ENCODE measurements around the gene ALOX15.

ALOX15 gene

DNA sequence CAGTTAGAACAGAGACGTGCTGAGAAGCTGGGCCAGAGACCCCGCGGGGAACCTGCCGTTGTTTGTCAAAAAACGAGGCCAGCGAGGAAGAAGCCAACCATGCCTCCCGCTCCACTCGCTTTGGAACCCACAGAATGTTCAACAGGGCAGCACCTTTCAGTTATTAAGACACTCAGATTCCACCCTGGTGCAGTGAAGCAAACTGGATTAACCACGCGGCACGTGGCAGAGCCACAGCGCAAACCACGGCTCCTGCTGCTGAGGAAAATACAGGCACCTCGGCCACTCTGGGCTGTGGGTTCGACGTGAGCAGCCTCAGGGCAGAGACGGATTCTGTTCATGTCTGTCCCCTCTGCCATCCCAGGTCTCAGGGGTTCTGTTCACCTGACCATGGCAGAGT is 24.4 kb downstream of the ALOX15 start:
- Histone ChIP-seq H3K27me3 (no peaks in the 10 kb centered on the region), H3K4me1 (no peaks in the 10 kb centered on the region), H3K9me3 (no peaks in the 10 kb centered on the region), H3K4me3 (ENCODE audit: low read depth, low read length) (no peak overlapping the region), H3K36me3 (no peaks in the 10 kb centered on the region)
- DNase-seq, result no peak
- no peak for TF ChIP-seq CTCF (IDR thresholded peaks at IDR 0.05; ENCODE audit: low read depth, low read length)

- no peaks in the 10 kb centered on the region for H3K4me1 ChIP-seq
- H3K9me3 ChIP-seq, result no peaks in the 10 kb centered on the region
- no peak for TF ChIP-seq CTCF (IDR thresholded peaks at IDR 0.05; ENCODE audit: low read depth, low read length)
- no peak for DNase-seq
- no peak overlapping the region for H3K4me3 ChIP-seq (ENCODE audit: low read depth, low read length)
- H3K27me3 ChIP-seq, result no peaks in the 10 kb centered on the region
- H3K36me3 ChIP-seq, result no peaks in the 10 kb centered on the region
Measured at GRCh38 chr17:4616476-4616875, 25.0 kb downstream of the ALOX15 start.

DNA sequence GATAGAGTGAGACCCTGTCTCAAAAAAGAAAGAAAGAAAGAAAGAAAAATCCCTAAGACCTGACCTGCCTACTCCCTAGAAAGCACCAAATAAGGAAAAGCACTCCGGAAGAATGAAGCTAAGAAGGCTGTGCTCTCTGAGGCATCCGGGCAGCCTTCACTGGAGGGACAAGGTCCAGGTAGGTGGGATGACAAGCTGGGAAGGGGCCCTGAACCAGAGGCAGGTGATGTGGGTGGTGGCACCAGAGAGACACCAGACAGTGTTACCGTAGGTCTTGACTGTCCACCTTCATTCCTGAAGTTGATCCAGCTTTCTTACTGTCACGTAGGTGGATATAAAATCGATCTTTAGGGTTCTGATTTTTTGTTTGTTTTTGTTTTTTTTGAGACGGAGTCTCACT is 30.8 kb downstream of the ALOX15 start:
- Histone ChIP-seq H3K4me1 (no peaks in the 10 kb centered on the region; the same call in 1 of the 2 replicates), H3K9me3 (no peaks in the 10 kb centered on the region), H3K36me3 (no peaks in the 10 kb centered on the region), H3K27me3 (no peaks in the 10 kb centered on the region), H3K4me3 (ENCODE audit: low read depth, low read length) (no peak overlapping the region)
- no peak for DNase-seq
- no peak for TF ChIP-seq CTCF (IDR thresholded peaks at IDR 0.05; ENCODE audit: low read depth, low read length)

GRCh38 chr17:4610162-4610561 is 31.3 kb downstream of the ALOX15 start:
- no peak for DNase-seq
- Histone ChIP-seq H3K9me3 (no peaks in the 10 kb centered on the region), H3K4me3 (ENCODE audit: low read depth, low read length) (no peak overlapping the region), H3K36me3 (no peaks in the 10 kb centered on the region), H3K27me3 (no peaks in the 10 kb centered on the region), H3K4me1 (no peaks in the 10 kb centered on the region; the same call in 1 of the 2 replicates)
- TF ChIP-seq CTCF (IDR thresholded peaks at IDR 0.05; ENCODE audit: low read depth, low read length), result no peak

- no peaks in the 10 kb centered on the region for H3K27me3 ChIP-seq
- DNase-seq, result no peak
Measured at GRCh38 chr17:4609761-4610160, 31.7 kb downstream of the ALOX15 start.

DNA sequence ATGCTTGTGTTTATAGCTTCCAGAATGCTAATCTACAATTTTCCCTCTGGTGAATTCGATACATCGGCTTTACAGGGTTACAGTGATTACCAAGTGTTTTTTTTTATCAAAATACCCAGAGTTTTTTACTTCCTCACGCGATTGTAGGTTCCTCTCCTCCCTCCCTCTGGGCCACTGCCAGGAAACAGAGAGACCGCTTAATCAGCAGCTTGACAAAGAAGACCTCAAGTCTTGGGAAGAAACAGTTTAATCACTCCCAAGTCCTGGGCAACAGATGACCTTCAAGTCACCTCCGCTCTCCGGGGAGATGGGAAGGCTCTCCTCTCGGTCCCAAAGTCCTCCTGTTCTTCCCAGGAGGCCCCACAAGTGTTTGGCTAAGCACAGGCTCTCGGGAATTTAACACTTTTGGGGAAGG is 33.7 kb downstream of the ALOX15 start:
- Histone ChIP-seq H3K4me1 (peaks cover 3% of the 10 kb centered on the region; the same call in 1 of the 2 replicates), H3K9me3 (no peaks in the 10 kb centered on the region), H3K4me3 (ENCODE audit: low read depth, low read length) (no peak overlapping the region), H3K27me3 (no peaks in the 10 kb centered on the region), H3K36me3 (no peaks in the 10 kb centered on the region)
- no peak for DNase-seq
- TF ChIP-seq CTCF (IDR thresholded peaks at IDR 0.05; ENCODE audit: low read depth, low read length), result no peak

More at GRCh38 chr17:4609761-4610160, 31.7 kb downstream of the ALOX15 start:
- H3K4me3 ChIP-seq (ENCODE audit: low read depth, low read length), result no peak overlapping the region
- no peaks in the 10 kb centered on the region for H3K9me3 ChIP-seq
- TF ChIP-seq CTCF (IDR thresholded peaks at IDR 0.05; ENCODE audit: low read depth, low read length), result no peak
- no peaks in the 10 kb centered on the region; the same call in 1 of the 2 replicates for H3K4me1 ChIP-seq
- H3K36me3 ChIP-seq, result no peaks in the 10 kb centered on the region
